Measurements from ENCODE around the gene CCP110. TPM values are rescaled to one million over a fixed set of nuclear protein-coding genes. Genes with fewer than 3 reads are reported as not detected.
A peak's percentile ranks its signal among the peaks of the same experiment; 100 is the strongest.

Gene CCP110
- total RNA-seq, 1 experiment from 2014 or later, result 21.6 TPM

DNA sequence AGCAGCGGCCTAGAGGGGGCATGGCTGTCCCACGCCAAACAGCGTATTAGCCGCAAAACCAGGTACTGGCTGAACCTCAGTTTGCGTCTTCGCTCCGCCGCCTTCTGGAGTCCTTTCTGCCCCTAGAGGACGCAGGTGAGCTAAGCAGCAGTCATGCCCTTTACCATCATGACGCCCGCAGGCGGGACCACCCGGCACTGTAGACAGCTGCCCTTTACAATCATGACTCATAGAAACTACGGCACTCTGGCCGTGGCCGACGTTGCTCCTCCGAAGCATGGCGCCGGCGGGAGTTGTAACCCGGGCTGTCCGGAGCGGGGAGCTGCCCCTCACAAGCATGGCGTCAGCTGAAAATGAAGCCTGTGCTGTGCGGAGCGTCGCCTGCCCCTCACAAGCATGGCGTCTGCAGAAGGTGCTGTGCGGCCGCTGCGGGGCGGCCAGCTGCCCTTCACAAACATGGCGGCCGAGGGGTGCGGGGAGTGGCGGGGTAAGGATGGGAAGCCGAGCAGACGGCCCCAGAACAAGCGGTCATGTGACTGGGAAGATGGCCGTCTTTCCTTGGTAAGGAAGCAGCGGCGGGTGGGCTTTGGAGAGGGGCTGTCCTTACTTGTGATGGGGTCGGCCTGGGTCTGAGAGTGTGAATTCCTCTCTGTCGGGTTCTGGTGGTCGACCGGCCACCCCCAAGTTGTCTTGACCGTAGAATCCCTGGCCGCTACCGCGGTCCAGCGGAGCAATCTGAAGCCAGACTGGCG lies 31.6 kb downstream of the CCP110 start, which contains the start of gene VPS35L:
Gene VPS35L (plus strand): TSS at position 518 of the 752 bp plus-strand sequence. CDS start 27 bp downstream, at position 545.
- TF ChIP-seq, protein P1, sequence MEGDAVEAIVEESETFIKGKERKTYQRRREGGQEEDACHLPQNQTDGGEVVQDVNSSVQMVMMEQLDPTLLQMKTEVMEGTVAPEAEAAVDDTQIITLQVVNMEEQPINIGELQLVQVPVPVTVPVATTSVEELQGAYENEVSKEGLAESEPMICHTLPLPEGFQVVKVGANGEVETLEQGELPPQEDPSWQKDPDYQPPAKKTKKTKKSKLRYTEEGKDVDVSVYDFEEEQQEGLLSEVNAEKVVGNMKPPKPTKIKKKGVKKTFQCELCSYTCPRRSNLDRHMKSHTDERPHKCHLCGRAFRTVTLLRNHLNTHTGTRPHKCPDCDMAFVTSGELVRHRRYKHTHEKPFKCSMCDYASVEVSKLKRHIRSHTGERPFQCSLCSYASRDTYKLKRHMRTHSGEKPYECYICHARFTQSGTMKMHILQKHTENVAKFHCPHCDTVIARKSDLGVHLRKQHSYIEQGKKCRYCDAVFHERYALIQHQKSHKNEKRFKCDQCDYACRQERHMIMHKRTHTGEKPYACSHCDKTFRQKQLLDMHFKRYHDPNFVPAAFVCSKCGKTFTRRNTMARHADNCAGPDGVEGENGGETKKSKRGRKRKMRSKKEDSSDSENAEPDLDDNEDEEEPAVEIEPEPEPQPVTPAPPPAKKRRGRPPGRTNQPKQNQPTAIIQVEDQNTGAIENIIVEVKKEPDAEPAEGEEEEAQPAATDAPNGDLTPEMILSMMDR (conservative IDR thresholded peaks at IDR 0.05), result peak; percentile 87
- Histone ChIP-seq H2AFZ (ENCODE audit: low read length) (no peak within 1 kb of the TSS), H3K27ac (ENCODE audit: insufficient read length, low read depth, low read length) (peak within 1 kb of the TSS; percentile 57), H3K14ac (ENCODE audit: insufficient read depth, low read length) (peak within 1 kb of the TSS; percentile 84), H4K5ac (ENCODE audit: insufficient read length, low read depth, low read length) (peak within 1 kb of the TSS; percentile 1), H4K8ac (replicated peaks; ENCODE audit: insufficient read length, low read depth, low read length) (no peak within 1 kb of the TSS), H3K4ac (ENCODE audit: low read depth, low read length) (no peak within 1 kb of the TSS), H2BK20ac (ENCODE audit: low read depth, low read length, poor library complexity, severe bottlenecking) (no peak within 1 kb of the TSS), H3K4me2 (ENCODE audit: insufficient read depth, insufficient read length, low read length) (peak within 1 kb of the TSS; percentile 58), H3K79me1 (ENCODE audit: insufficient read depth, low read depth, low read length, poor library complexity, severe bottlenecking) (no peaks in the 10 kb centered on the region), H3K4me1 (ENCODE audit: insufficient read depth, low read length) (no peaks in the 10 kb centered on the region), H4K91ac (ENCODE audit: insufficient read length, low read depth, low read length) (peak within 1 kb of the TSS; percentile 8), H3K18ac (ENCODE audit: insufficient read length, low read depth, low read length) (peak within 1 kb of the TSS; percentile 53), H3T11ph (ENCODE audit: low read length) (no peak within 1 kb of the TSS), H3K9ac (ENCODE audit: extremely low read depth, insufficient read length, low read length) (peak within 1 kb of the TSS; percentile 83), H3K27me3 (ENCODE audit: insufficient read depth, low read length) (no peaks in the 10 kb centered on the region), H4K20me1 (ENCODE audit: control insufficient read depth, insufficient read depth, insufficient read length) (no peaks in the 10 kb centered on the region), H3K23ac (ENCODE audit: insufficient read length, low read depth, low read length) (no peak within 1 kb of the TSS), H3K79me2 (ENCODE audit: insufficient read depth, low read length) (no peaks in the 10 kb centered on the region), H3K56ac (ENCODE audit: insufficient read length, low read depth, low read length) (peak within 1 kb of the TSS; percentile 32), H3K9me3 (ENCODE audit: control insufficient read depth, low read depth, low read length) (no peaks in the 10 kb centered on the region), H2BK120ac (ENCODE audit: low read depth, low read length, poor library complexity, severe bottlenecking) (no peak within 1 kb of the TSS), H2BK12ac (ENCODE audit: insufficient read length, low read depth, low read length) (no peak within 1 kb of the TSS), H2BK15ac (ENCODE audit: low read depth, low read length) (no peak within 1 kb of the TSS), H3K23me2 (ENCODE audit: insufficient read length, low read depth, low read length, poor library complexity, severe bottlenecking) (no peaks in the 10 kb centered on the region), H2BK5ac (ENCODE audit: insufficient read length, low read length) (no peak within 1 kb of the TSS), H2AK5ac (ENCODE audit: insufficient read length, low read length) (no peak within 1 kb of the TSS)
- Mint-ChIP-seq H3K4me1 (peaks cover 16 to 17% of the 10 kb centered on the region in 2 experiments), H3K36me3 (ENCODE audit: insufficient read depth in 1 of 3, low read depth in 3 of 3) (peaks cover 1 to 31% (median 4%) of the 10 kb centered on the region in 3 experiments; a peak in 4 of 7 replicates), H3K9me3 (no peaks in the 10 kb centered on the region; a peak in 1 of 5 replicates), H3K4me3 (peak within 1 kb of the TSS; percentile 94 to 95), H3K27me3 (ENCODE audit: low read depth) (no peaks in the 10 kb centered on the region), H3K27ac (peak within 1 kb of the TSS; percentile 99)
- DNase-seq, result peak; percentile 99
- no CpG with 5 or more reads among the region's 53 CpGs for WGBS (ENCODE audit: extremely low coverage, insufficient read length, low lambda C conversion rate)

Measured in H9 (cell line).